Stimulated activated CD8-positive, alpha-beta memory T cell treated with anti-CD3 and anti-CD28 coated beads, Interleukin-12 subunit alpha, Interleukin-12 subunit beta, amount 100 ng/mL, for 1 hour (primary cell): ENCODE data around the gene ST8SIA4.

Experiments used
- DNase-seq: peaks from one replicate; pipeline ENCODE4 v3.0.0-alpha.2; 2020; ENCODE audit warnings: low read depth

ST8SIA4 gene

GRCh38 chr5:100872408-100873190 lies 30.5 kb downstream of the ST8SIA4 start:
- DNase-seq: no peak

GRCh38 chr5:100867039-100867562 lies 36.0 kb downstream of the ST8SIA4 start:
- DNase-seq: no peak

- no peak for DNase-seq
Measured at GRCh38 chr5:100864931-100865330, 38.2 kb downstream of the ST8SIA4 start.

- DNase-seq: no peak
Measured at GRCh38 chr5:100863739-100864138, 39.3 kb downstream of the ST8SIA4 start.

GRCh38 chr5:100861148-100861547 lies 41.9 kb downstream of the ST8SIA4 start:
- DNase-seq: no peak

GRCh38 chr5:100860407-100860806 lies 42.7 kb downstream of the ST8SIA4 start:
- DNase-seq: no peak

- DNase-seq: no peak
Measured at GRCh38 chr5:100858987-100859545, 44.0 kb downstream of the ST8SIA4 start.

- no peak for DNase-seq
Measured at GRCh38 chr5:100856462-100856861, 46.6 kb downstream of the ST8SIA4 start.

- DNase-seq: no peak
Measured at GRCh38 chr5:100855937-100856430, 47.1 kb downstream of the ST8SIA4 start.

- no peak for DNase-seq
Measured at GRCh38 chr5:100855295-100855694, 47.8 kb downstream of the ST8SIA4 start.

- DNase-seq: no peak
Measured at GRCh38 chr5:100854591-100854990, 48.5 kb downstream of the ST8SIA4 start.

GRCh38 chr5:100853582-100853981 lies 49.5 kb downstream of the ST8SIA4 start:
- DNase-seq: no peak

GRCh38 chr5:100852988-100853449 lies 50.1 kb downstream of the ST8SIA4 start:
- no peak for DNase-seq

- no peak for DNase-seq
Measured at GRCh38 chr5:100852051-100852450, 51.0 kb downstream of the ST8SIA4 start.

- DNase-seq: no peak
Measured at GRCh38 chr5:100846772-100847171, 56.3 kb downstream of the ST8SIA4 start.

GRCh38 chr5:100842080-100842479 lies 61.0 kb downstream of the ST8SIA4 start:
- no peak for DNase-seq

GRCh38 chr5:100841358-100842076 lies 61.6 kb downstream of the ST8SIA4 start:
- no peak for DNase-seq

GRCh38 chr5:100840789-100841188 lies 62.3 kb downstream of the ST8SIA4 start:
- DNase-seq: no peak

GRCh38 chr5:100840370-100840769 lies 62.7 kb downstream of the ST8SIA4 start:
- DNase-seq: no peak

GRCh38 chr5:100838048-100838473 lies 65.0 kb downstream of the ST8SIA4 start:
- DNase-seq: no peak

- no peak for DNase-seq
Measured at GRCh38 chr5:100834519-100834918, 68.6 kb downstream of the ST8SIA4 start.
